ENCODE measurements around the gene CPA5. TPM values are rescaled to one million over a fixed set of nuclear protein-coding genes. Genes with fewer than 3 reads are reported as not detected.

The CPA5 gene
- total and polyA plus RNA-seq, 2 of the 8 experiments (the other 6 are each of a cell fraction or from before 2014, with no cell fraction given): 0.12 TPM; not detected in 1

DNA sequence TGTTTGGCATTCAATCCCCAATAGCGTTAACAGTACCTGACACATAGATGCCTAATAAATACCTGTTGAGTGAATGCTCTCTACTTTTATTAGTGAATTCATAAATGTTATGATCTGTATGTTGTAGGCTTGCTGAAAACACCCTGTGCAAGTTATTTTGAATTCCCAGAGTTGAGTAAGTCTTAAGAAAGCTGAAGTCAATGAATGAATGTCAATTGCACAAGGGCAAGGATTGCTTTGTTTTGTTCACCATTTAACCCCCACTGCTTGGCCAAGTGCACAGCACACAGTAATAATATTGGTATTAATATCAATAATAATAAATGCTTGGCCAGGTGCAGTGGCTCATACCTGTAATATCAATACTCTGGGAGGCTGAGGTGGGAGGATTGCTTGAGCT is 45.9 kb downstream of the CPA5 start (continued):
- no peak for TF ChIP-seq GABPA (IDR thresholded peaks at IDR 0.05; ENCODE audit: borderline replicate concordance, insufficient read depth, low read length)
- TF ChIP-seq EZH2 (IDR thresholded peaks at IDR 0.05; ENCODE audit: low read depth, low read length, severe bottlenecking): no peak
- no peak for TF ChIP-seq KDM1A (IDR thresholded peaks at IDR 0.05; ENCODE audit: borderline replicate concordance, low read length)
- TF ChIP-seq FOSL1 (IDR thresholded peaks at IDR 0.05; ENCODE audit: insufficient read depth, low read depth, low read length): no peak

Data from H1 (cell line).